ENCODE results near the gene EXOC3. TPM values are rescaled to one million over a fixed set of nuclear protein-coding genes. Genes with fewer than 3 reads are reported as not detected.

EXOC3 gene
- total RNA-seq, 4 donors from 2014 or later, result 46.4 to 92.7 (median 60.3) TPM

- no peaks in the 10 kb centered on the region for H3K9me3 ChIP-seq
- H3K4me1 ChIP-seq, result no peaks in the 10 kb centered on the region
- ATAC-seq, result no peak
- WGBS, 2 donors (ENCODE audit: low coverage in 1 of 2), result 50% methylated on average over 6 of the region's 31 CpGs; no CpG with 5 or more reads in 1 of the 2 donors
- no peak overlapping the region for H3K27ac ChIP-seq
- H3K4me3 ChIP-seq, result no peak overlapping the region
- H3K36me3 ChIP-seq, result no peaks in the 10 kb centered on the region
- TF ChIP-seq POLR2AphosphoS5 (IDR thresholded peaks at IDR 0.05) (no peak), EP300 (IDR thresholded peaks at IDR 0.05) (no peak), POLR2A (IDR thresholded peaks at IDR 0.05) (no peak), CTCF (IDR thresholded peaks at IDR 0.05) (no peak)
- peaks cover 76% of the 10 kb centered on the region for H3K27me3 ChIP-seq
Measured at GRCh38 chr5:513216-514100, 70.5 kb downstream of the EXOC3 start.

GRCh38 chr5:514101-514485 is 71.1 kb downstream of the EXOC3 start:
- Histone ChIP-seq H3K9me3 (no peaks in the 10 kb centered on the region), H3K4me3 (no peak overlapping the region), H3K27me3 (peaks cover 80% of the 10 kb centered on the region), H3K36me3 (no peaks in the 10 kb centered on the region), H3K4me1 (no peaks in the 10 kb centered on the region), H3K27ac (no peak overlapping the region)
- no peak for TF ChIP-seq POLR2AphosphoS5 (IDR thresholded peaks at IDR 0.05)
- no peak for TF ChIP-seq POLR2A (IDR thresholded peaks at IDR 0.05)
- no peak for TF ChIP-seq CTCF (IDR thresholded peaks at IDR 0.05)
- TF ChIP-seq EP300 (IDR thresholded peaks at IDR 0.05), result no peak
- 70 to 74% methylated on average over 2 to 6 of the region's 12 CpGs for WGBS, 2 donors (ENCODE audit: low coverage in 1 of 2)
- no peak for ATAC-seq

- Histone ChIP-seq H3K36me3 (no peaks in the 10 kb centered on the region), H3K27me3 (peaks cover 83% of the 10 kb centered on the region), H3K4me3 (no peak overlapping the region), H3K9me3 (no peaks in the 10 kb centered on the region), H3K4me1 (no peaks in the 10 kb centered on the region), H3K27ac (no peak overlapping the region)
- ATAC-seq, result no peak
- no CpG with 5 or more reads among the region's 8 CpGs for WGBS, 2 donors (ENCODE audit: low coverage in 1 of 2)
- TF ChIP-seq EP300 (IDR thresholded peaks at IDR 0.05) (no peak), CTCF (IDR thresholded peaks at IDR 0.05) (no peak), POLR2AphosphoS5 (IDR thresholded peaks at IDR 0.05) (no peak), POLR2A (IDR thresholded peaks at IDR 0.05) (no peak)
Measured at GRCh38 chr5:514673-515072, 71.7 kb downstream of the EXOC3 start.

- H3K27me3 ChIP-seq, result peaks cover 83% of the 10 kb centered on the region
- WGBS, 2 donors (ENCODE audit: low coverage in 1 of 2), result 29 to 44% methylated on average over 3 to 4 of the region's 11 CpGs
- H3K36me3 ChIP-seq, result no peaks in the 10 kb centered on the region
- H3K27ac ChIP-seq, result no peak overlapping the region
- no peak overlapping the region for H3K4me3 ChIP-seq
- H3K9me3 ChIP-seq, result no peaks in the 10 kb centered on the region
- TF ChIP-seq POLR2AphosphoS5 (IDR thresholded peaks at IDR 0.05) (no peak), EP300 (IDR thresholded peaks at IDR 0.05) (no peak), POLR2A (IDR thresholded peaks at IDR 0.05) (no peak), CTCF (IDR thresholded peaks at IDR 0.05) (no peak)
- H3K4me1 ChIP-seq, result no peaks in the 10 kb centered on the region
- no peak for ATAC-seq
Measured at GRCh38 chr5:515273-515836, 72.4 kb downstream of the EXOC3 start.

Measured in gastroesophageal sphincter (tissue), 4 donors.